Fibroblast of villous mesenchyme (primary cell): ENCODE measurements around the gene TSHZ2. TPM values are rescaled to one million over a fixed set of nuclear protein-coding genes. Genes with fewer than 3 reads are reported as not detected.

Experiments used
- DNase-seq: peaks from one replicate; pipeline ENCODE4 v3.0.0-alpha.2; 2010; ENCODE audit warnings: low read depth
- H3K4me3 ChIP-seq: 2 replicates; pipeline ENCODE4 v1.5.1; 2011; ENCODE audit warnings: low read depth, mild to moderate bottlenecking, low read length
- CTCF ChIP-seq: IDR thresholded peaks from 2 replicates; pipeline ENCODE4 v1.5.1; 2012; ENCODE audit warnings: low read depth, mild to moderate bottlenecking, low read length; ENCODE audit not compliant: insufficient read depth
- total RNA-seq: library from RNA; depleted of rRNA; stranded (reverse); fragments of >200 nt; gene quantifications from 2 replicates; pipeline ENCODE4 v1.2.3, GENCODE V29; 2012

The TSHZ2 gene
- total RNA-seq, 1 donor = 2.6 TPM

- no peak for TF ChIP-seq CTCF
- DNase-seq = no peak
- no peak overlapping the region for H3K4me3 ChIP-seq
Observed at GRCh38 chr20:53336892-53337291, 364.7 kb downstream of the TSHZ2 start.

GRCh38 chr20:53337390-53338101 lies 365.4 kb downstream of the TSHZ2 start:
- no peak overlapping the region for H3K4me3 ChIP-seq
- DNase-seq = no peak
- TF ChIP-seq CTCF = no peak

GRCh38 chr20:53338716-53339115 lies 366.6 kb downstream of the TSHZ2 start:
- H3K4me3 ChIP-seq = no peak overlapping the region
- no peak for TF ChIP-seq CTCF
- DNase-seq = no peak

GRCh38 chr20:53342429-53342828 lies 370.3 kb downstream of the TSHZ2 start:
- no peak for DNase-seq
- no peak for TF ChIP-seq CTCF
- no peak overlapping the region for H3K4me3 ChIP-seq

GRCh38 chr20:53343448-53343847 lies 371.3 kb downstream of the TSHZ2 start:
- H3K4me3 ChIP-seq = no peak overlapping the region
- no peak for DNase-seq
- no peak for TF ChIP-seq CTCF

- TF ChIP-seq CTCF = no peak
- H3K4me3 ChIP-seq = no peak overlapping the region
- no peak for DNase-seq
Observed at GRCh38 chr20:53344891-53345290, 372.7 kb downstream of the TSHZ2 start.
